Activated T-helper 17 cell treated with anti-CD3 and anti-CD28 coated beads, Interleukin-2, amount 50 U/mL, for 72 hours (primary cell): ENCODE measurements around the gene LILRB4. TPM values are rescaled to one million over a fixed set of nuclear protein-coding genes. Genes with fewer than 3 reads are reported as not detected.
"Not testable (repeated sequence)": the region's sequence is repeated elsewhere in the genome, so short reads cannot be mapped to it uniquely, and the experiment has no call there.

Source experiments
- ATAC-seq: fragments of 150-1000 bp; cut with Tn5 transposase; replicated peaks from 2 replicates; pipeline ENCODE4 v1.10.0; 2021; ENCODE audit warnings: mild to moderate bottlenecking, moderate library complexity
- H3K27ac Mint-ChIP-seq: one replicate; pipeline ENCODE4 v1.8.0; 2022; ENCODE audit warnings: mixed read lengths
- H3K27me3 Mint-ChIP-seq: one replicate; pipeline ENCODE4 v1.8.0; 2022; ENCODE audit warnings: mixed read lengths
- H3K36me3 Mint-ChIP-seq: one replicate; pipeline ENCODE4 v1.8.0; 2022; ENCODE audit warnings: low read depth, mild to moderate bottlenecking, mixed read lengths
- H3K4me1 Mint-ChIP-seq: one replicate; pipeline ENCODE4 v1.8.0; 2022; ENCODE audit warnings: mixed read lengths
- H3K4me3 Mint-ChIP-seq: one replicate; pipeline ENCODE4 v1.8.0; 2022; ENCODE audit warnings: mild to moderate bottlenecking, mixed read lengths
- H3K9me3 Mint-ChIP-seq: one replicate; pipeline ENCODE4 v1.8.0; 2022; ENCODE audit warnings: mixed read lengths
- total RNA-seq, 2 donors: library from RNA; stranded (reverse); gene quantifications; one replicate each; pipeline ENCODE4 v1.2.3, GENCODE V29; 2022

Gene LILRB4
- total RNA-seq, 2 donors from 2014 or later = not detected

GRCh38 chr19:54661846-54662481, 821 bp upstream of the LILRB4 start:
- Mint-ChIP-seq H3K9me3 (no peaks in the 10 kb centered on the region), H3K36me3 (no peaks in the 10 kb centered on the region), H3K27ac (no peak overlapping the region), H3K4me1 (no peaks in the 10 kb centered on the region), H3K4me3 (no peak overlapping the region), H3K27me3 (peaks cover 29% of the 10 kb centered on the region)
- ATAC-seq = no peak

GRCh38 chr19:54665530-54665929, 2.7 kb downstream of the LILRB4 start:
- Mint-ChIP-seq H3K36me3 (no peaks in the 10 kb centered on the region), H3K9me3 (peaks cover 6% of the 10 kb centered on the region), H3K27ac (no peak overlapping the region), H3K27me3 (peaks cover 19% of the 10 kb centered on the region), H3K4me1 (no peaks in the 10 kb centered on the region), H3K4me3 (no peak overlapping the region)
- ATAC-seq = no peak

- Mint-ChIP-seq H3K4me1 (no peaks in the 10 kb centered on the region), H3K36me3 (no peaks in the 10 kb centered on the region), H3K27me3 (peaks cover 13% of the 10 kb centered on the region), H3K27ac (no peak overlapping the region), H3K4me3 (no peak overlapping the region), H3K9me3 (peaks cover 6% of the 10 kb centered on the region)
- no peak for ATAC-seq
Observed at GRCh38 chr19:54667217-54667616, 4.4 kb downstream of the LILRB4 start.

- Mint-ChIP-seq H3K36me3 (no peaks in the 10 kb centered on the region), H3K27me3 (peaks cover 11% of the 10 kb centered on the region), H3K27ac (no peak overlapping the region)
Observed at GRCh38 chr19:54668353-54668752, 5.6 kb downstream of the LILRB4 start.

GRCh38 chr19:54670576-54671357, 8.0 kb downstream of the LILRB4 start:
- peaks cover 6% of the 10 kb centered on the region for H3K9me3 Mint-ChIP-seq
- H3K4me3 Mint-ChIP-seq = no peak overlapping the region
- no peaks in the 10 kb centered on the region for H3K36me3 Mint-ChIP-seq
- H3K4me1 Mint-ChIP-seq = no peaks in the 10 kb centered on the region
- ATAC-seq = no peak
- H3K27me3 Mint-ChIP-seq = peaks cover 13% of the 10 kb centered on the region
- H3K27ac Mint-ChIP-seq = no peak overlapping the region

More at GRCh38 chr19:54668353-54668752, 5.6 kb downstream of the LILRB4 start:
- Mint-ChIP-seq H3K4me3 (no peak overlapping the region), H3K9me3 (peaks cover 6% of the 10 kb centered on the region), H3K4me1 (no peaks in the 10 kb centered on the region)
- no peak for ATAC-seq

- ATAC-seq = no peak
- Mint-ChIP-seq H3K36me3 (no peaks in the 10 kb centered on the region), H3K27me3 (peaks cover 16% of the 10 kb centered on the region), H3K4me3 (no peak overlapping the region), H3K27ac (no peak overlapping the region), H3K4me1 (no peaks in the 10 kb centered on the region), H3K9me3 (peaks cover 3% of the 10 kb centered on the region)
Observed at GRCh38 chr19:54673222-54673621, 10.4 kb downstream of the LILRB4 start.

- Mint-ChIP-seq H3K9me3 (no peaks in the 10 kb centered on the region), H3K4me3 (no peak overlapping the region), H3K27ac (no peak overlapping the region), H3K36me3 (no peaks in the 10 kb centered on the region), H3K27me3 (peaks cover 19% of the 10 kb centered on the region), H3K4me1 (no peaks in the 10 kb centered on the region)
- no peak for ATAC-seq
Observed at GRCh38 chr19:54674021-54674617, 11.3 kb downstream of the LILRB4 start.

GRCh38 chr19:54676210-54676834, 13.5 kb downstream of the LILRB4 start:
- not testable (repeated sequence) for H3K4me1 Mint-ChIP-seq, ATAC-seq, H3K9me3 Mint-ChIP-seq, H3K27ac Mint-ChIP-seq, H3K4me3 Mint-ChIP-seq, H3K36me3 Mint-ChIP-seq
- H3K27me3 Mint-ChIP-seq = peaks cover 17% of the 10 kb centered on the region

- H3K4me1 Mint-ChIP-seq = no peaks in the 10 kb centered on the region
- H3K27ac Mint-ChIP-seq = no peak overlapping the region
Observed at GRCh38 chr19:54677217-54677616, 14.4 kb downstream of the LILRB4 start.

GRCh38 chr19:54681596-54681995, 18.8 kb downstream of the LILRB4 start:
- H3K27me3 Mint-ChIP-seq = peaks cover 23% of the 10 kb centered on the region
- H3K9me3 Mint-ChIP-seq, ATAC-seq, H3K4me1 Mint-ChIP-seq, H3K36me3 Mint-ChIP-seq, H3K27ac Mint-ChIP-seq, H3K4me3 Mint-ChIP-seq: not testable (repeated sequence)

More at GRCh38 chr19:54677217-54677616, 14.4 kb downstream of the LILRB4 start:
- Mint-ChIP-seq H3K9me3 (no peaks in the 10 kb centered on the region), H3K4me3 (no peak overlapping the region), H3K27me3 (peaks cover 17% of the 10 kb centered on the region), H3K36me3 (no peaks in the 10 kb centered on the region)
- no peak for ATAC-seq

GRCh38 chr19:54682306-54682856, 19.6 kb downstream of the LILRB4 start:
- Mint-ChIP-seq H3K4me3 (no peak overlapping the region), H3K27me3 (peaks cover 23% of the 10 kb centered on the region), H3K36me3 (no peaks in the 10 kb centered on the region), H3K4me1 (no peaks in the 10 kb centered on the region), H3K27ac (no peak overlapping the region), H3K9me3 (no peaks in the 10 kb centered on the region)
- no peak for ATAC-seq

GRCh38 chr19:54684527-54684926, 21.7 kb downstream of the LILRB4 start:
- no peaks in the 10 kb centered on the region for H3K36me3 Mint-ChIP-seq
- H3K4me1 Mint-ChIP-seq = no peaks in the 10 kb centered on the region
- ATAC-seq = no peak
- no peak overlapping the region for H3K27ac Mint-ChIP-seq
- H3K27me3 Mint-ChIP-seq = peaks cover 25% of the 10 kb centered on the region
- H3K9me3 Mint-ChIP-seq = no peaks in the 10 kb centered on the region
- no peak overlapping the region for H3K4me3 Mint-ChIP-seq

GRCh38 chr19:54691582-54692297, 29.0 kb downstream of the LILRB4 start:
- peaks cover 36% of the 10 kb centered on the region for H3K27me3 Mint-ChIP-seq

GRCh38 chr19:54692298-54692615, 29.5 kb downstream of the LILRB4 start:
- no peaks in the 10 kb centered on the region for H3K36me3 Mint-ChIP-seq
- ATAC-seq = no peak
- no peaks in the 10 kb centered on the region for H3K4me1 Mint-ChIP-seq
- peaks cover 4% of the 10 kb centered on the region for H3K9me3 Mint-ChIP-seq
- no peak overlapping the region for H3K27ac Mint-ChIP-seq
- no peak overlapping the region for H3K4me3 Mint-ChIP-seq
- peaks cover 35% of the 10 kb centered on the region for H3K27me3 Mint-ChIP-seq

More at GRCh38 chr19:54691582-54692297, 29.0 kb downstream of the LILRB4 start:
- no peak overlapping the region for H3K27ac Mint-ChIP-seq
- no peak for ATAC-seq
- H3K36me3 Mint-ChIP-seq = no peaks in the 10 kb centered on the region
- no peak overlapping the region for H3K4me3 Mint-ChIP-seq
- H3K9me3 Mint-ChIP-seq = peaks cover 4% of the 10 kb centered on the region
- no peaks in the 10 kb centered on the region for H3K4me1 Mint-ChIP-seq
